Measurements from ENCODE around the gene CARMIL1.
"Not testable (repeated sequence)": the region's sequence is repeated elsewhere in the genome, so short reads cannot be mapped to it uniquely, and the experiment has no call there.

The CARMIL1 gene

GRCh38 chr6:25296217-25296905 lies 17.2 kb downstream of the CARMIL1 start:
- no peak for TF ChIP-seq CTCF (IDR thresholded peaks at IDR 0.05)
- H3K9me3 ChIP-seq (ENCODE audit: control insufficient read depth, low read length) = no peaks in the 10 kb centered on the region
- no peak overlapping the region for H3K27ac ChIP-seq
- H3K36me3 ChIP-seq (ENCODE audit: control insufficient read depth, insufficient read depth, low read length) = no peaks in the 10 kb centered on the region
- H3K79me2 ChIP-seq = peaks cover 8% of the 10 kb centered on the region
- H3K9ac ChIP-seq = no peak overlapping the region
- no peak overlapping the region for H3K4me2 ChIP-seq (ENCODE audit: low read length)
- H3K27me3 ChIP-seq (ENCODE audit: control insufficient read depth, insufficient read depth, low read length) = no peaks in the 10 kb centered on the region
- H3K4me1 ChIP-seq = peaks cover 8% of the 10 kb centered on the region
- no peak overlapping the region for H2AFZ ChIP-seq
- H3K4me3 ChIP-seq (ENCODE audit: low read depth, low read length) = no peak overlapping the region

GRCh38 chr6:25297039-25297441 lies 17.9 kb downstream of the CARMIL1 start:
- H3K9me3 ChIP-seq (ENCODE audit: control insufficient read depth, low read length) = no peaks in the 10 kb centered on the region
- TF ChIP-seq CTCF (IDR thresholded peaks at IDR 0.05) = no peak
- H3K4me2 ChIP-seq (ENCODE audit: low read length) = no peak overlapping the region
- peaks cover 8% of the 10 kb centered on the region for H3K79me2 ChIP-seq
- no peak overlapping the region for H2AFZ ChIP-seq
- H3K4me1 ChIP-seq = peaks cover 8% of the 10 kb centered on the region
- no peak overlapping the region for H3K4me3 ChIP-seq (ENCODE audit: low read depth, low read length)
- no peaks in the 10 kb centered on the region for H3K27me3 ChIP-seq (ENCODE audit: control insufficient read depth, insufficient read depth, low read length)
- no peak overlapping the region for H3K27ac ChIP-seq
- no peak overlapping the region for H3K9ac ChIP-seq
- no peaks in the 10 kb centered on the region for H3K36me3 ChIP-seq (ENCODE audit: control insufficient read depth, insufficient read depth, low read length)

- H3K4me2 ChIP-seq (ENCODE audit: low read length) = no peak overlapping the region
- H3K36me3 ChIP-seq (ENCODE audit: control insufficient read depth, insufficient read depth, low read length) = no peaks in the 10 kb centered on the region
- peaks cover 8% of the 10 kb centered on the region for H3K4me1 ChIP-seq
- no peak overlapping the region for H3K27ac ChIP-seq
- no peak overlapping the region for H3K4me3 ChIP-seq (ENCODE audit: low read depth, low read length)
- peaks cover 5% of the 10 kb centered on the region for H3K79me2 ChIP-seq
- no peaks in the 10 kb centered on the region for H3K9me3 ChIP-seq (ENCODE audit: control insufficient read depth, low read length)
- H3K9ac ChIP-seq = no peak overlapping the region
- H2AFZ ChIP-seq = no peak overlapping the region
- no peak for TF ChIP-seq CTCF (IDR thresholded peaks at IDR 0.05)
- H3K27me3 ChIP-seq (ENCODE audit: control insufficient read depth, insufficient read depth, low read length) = no peaks in the 10 kb centered on the region
Measured at GRCh38 chr6:25297823-25298522, 18.8 kb downstream of the CARMIL1 start.

- not testable (repeated sequence) for H3K4me2 ChIP-seq (ENCODE audit: low read length); H3K9me3 ChIP-seq (ENCODE audit: control insufficient read depth, low read length); H3K4me3 ChIP-seq (ENCODE audit: low read depth, low read length); H3K9ac ChIP-seq; H3K79me2 ChIP-seq; H3K4me1 ChIP-seq; H2AFZ ChIP-seq; H3K27ac ChIP-seq; H3K27me3 ChIP-seq (ENCODE audit: control insufficient read depth, insufficient read depth, low read length); H3K36me3 ChIP-seq (ENCODE audit: control insufficient read depth, insufficient read depth, low read length)
Measured at GRCh38 chr6:25298523-25298865, 19.3 kb downstream of the CARMIL1 start.

- Histone ChIP-seq H3K27me3 (ENCODE audit: control insufficient read depth, insufficient read depth, low read length) (no peaks in the 10 kb centered on the region), H3K4me1 (peaks cover 2% of the 10 kb centered on the region), H3K9me3 (ENCODE audit: control insufficient read depth, low read length) (no peaks in the 10 kb centered on the region), H3K4me2 (ENCODE audit: low read length) (no peak overlapping the region), H3K27ac (no peak overlapping the region), H3K36me3 (ENCODE audit: control insufficient read depth, insufficient read depth, low read length) (no peaks in the 10 kb centered on the region), H2AFZ (no peak overlapping the region), H3K4me3 (ENCODE audit: low read depth, low read length) (no peak overlapping the region), H3K79me2 (peaks cover 10% of the 10 kb centered on the region), H3K9ac (no peak overlapping the region)
- TF ChIP-seq CTCF (IDR thresholded peaks at IDR 0.05) = no peak
Measured at GRCh38 chr6:25301362-25301761, 22.2 kb downstream of the CARMIL1 start.
